Bronchial epithelial cell (primary cell): ENCODE results near the gene EMID1. TPM values are rescaled to one million over a fixed set of nuclear protein-coding genes. Genes with fewer than 3 reads are reported as not detected.

Experiments
- DNase-seq: peaks from one replicate; pipeline ENCODE4 v3.0.0-alpha.2; 2010; ENCODE audit warnings: low read depth
- FAIRE-seq: peaks from 2 replicates; lab custom pipeline; 2011; peaks lifted over from hg19 to GRCh38; lab: Jason Lieb, UNC
- H3K27me3 ChIP-seq: 2 replicates; pipeline ENCODE4 v1.5.1; 2011; ENCODE audit warnings: low read length; ENCODE audit not compliant: control insufficient read depth, insufficient read depth
- H3K36me3 ChIP-seq: 2 replicates; pipeline ENCODE4 v1.5.1; 2011; ENCODE audit warnings: low read length; ENCODE audit not compliant: control insufficient read depth, insufficient read depth
- H3K4me3 ChIP-seq: 2 replicates; pipeline ENCODE4 v1.5.1; 2011; ENCODE audit warnings: mild to moderate bottlenecking, low read depth, low read length, control low read depth
- total RNA-seq: library from RNA; depleted of rRNA; stranded (reverse); fragments of >200 nt; gene quantifications from 2 replicates; pipeline ENCODE4 v1.2.1, GENCODE V29; 2014
- TF ChIP-seq, protein P1 (sequence below): IDR thresholded peaks from 2 replicates; pipeline ENCODE4 v1.5.1; 2011; ENCODE audit warnings: mild to moderate bottlenecking, moderate library complexity, low read length, control low read depth, inconsistent platforms; ENCODE audit not compliant: insufficient read depth, severe bottlenecking

Gene EMID1
- total RNA-seq, 1 donor from 2014 or later: not detected

GRCh38 chr22:29284196-29284595 is 78.5 kb downstream of the EMID1 start:
- no peak for FAIRE-seq
- TF ChIP-seq, protein P1, sequence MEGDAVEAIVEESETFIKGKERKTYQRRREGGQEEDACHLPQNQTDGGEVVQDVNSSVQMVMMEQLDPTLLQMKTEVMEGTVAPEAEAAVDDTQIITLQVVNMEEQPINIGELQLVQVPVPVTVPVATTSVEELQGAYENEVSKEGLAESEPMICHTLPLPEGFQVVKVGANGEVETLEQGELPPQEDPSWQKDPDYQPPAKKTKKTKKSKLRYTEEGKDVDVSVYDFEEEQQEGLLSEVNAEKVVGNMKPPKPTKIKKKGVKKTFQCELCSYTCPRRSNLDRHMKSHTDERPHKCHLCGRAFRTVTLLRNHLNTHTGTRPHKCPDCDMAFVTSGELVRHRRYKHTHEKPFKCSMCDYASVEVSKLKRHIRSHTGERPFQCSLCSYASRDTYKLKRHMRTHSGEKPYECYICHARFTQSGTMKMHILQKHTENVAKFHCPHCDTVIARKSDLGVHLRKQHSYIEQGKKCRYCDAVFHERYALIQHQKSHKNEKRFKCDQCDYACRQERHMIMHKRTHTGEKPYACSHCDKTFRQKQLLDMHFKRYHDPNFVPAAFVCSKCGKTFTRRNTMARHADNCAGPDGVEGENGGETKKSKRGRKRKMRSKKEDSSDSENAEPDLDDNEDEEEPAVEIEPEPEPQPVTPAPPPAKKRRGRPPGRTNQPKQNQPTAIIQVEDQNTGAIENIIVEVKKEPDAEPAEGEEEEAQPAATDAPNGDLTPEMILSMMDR: no peak
- DNase-seq: no peak
- peaks cover 29% of the 10 kb centered on the region for H3K36me3 ChIP-seq
- H3K4me3 ChIP-seq: no peak overlapping the region
- H3K27me3 ChIP-seq: no peaks in the 10 kb centered on the region

DNA sequence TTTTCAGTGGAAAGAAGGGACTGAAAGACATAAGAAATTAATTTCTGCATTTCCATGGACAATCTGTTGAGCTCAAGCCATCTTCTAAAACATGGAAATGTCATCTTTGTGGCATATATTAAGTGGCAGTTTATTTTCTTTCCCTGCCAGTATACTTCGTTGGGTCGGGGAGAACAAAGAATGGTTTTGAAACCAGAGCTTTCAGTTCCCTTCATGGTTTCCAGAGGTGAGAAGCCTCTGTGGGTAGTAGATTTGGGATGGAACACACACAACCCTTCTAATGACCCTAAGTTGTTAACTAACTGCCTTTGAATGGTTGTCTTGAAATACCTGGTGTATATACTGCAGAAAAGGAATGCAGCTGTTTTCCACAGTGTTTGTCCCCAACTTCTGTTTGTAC is 83.1 kb downstream of the EMID1 start:
- Histone ChIP-seq H3K36me3 (peaks cover 31% of the 10 kb centered on the region), H3K27me3 (no peaks in the 10 kb centered on the region), H3K4me3 (no peak overlapping the region)
- no peak for DNase-seq
- TF ChIP-seq, protein P1: no peak
- FAIRE-seq: no peak

DNA sequence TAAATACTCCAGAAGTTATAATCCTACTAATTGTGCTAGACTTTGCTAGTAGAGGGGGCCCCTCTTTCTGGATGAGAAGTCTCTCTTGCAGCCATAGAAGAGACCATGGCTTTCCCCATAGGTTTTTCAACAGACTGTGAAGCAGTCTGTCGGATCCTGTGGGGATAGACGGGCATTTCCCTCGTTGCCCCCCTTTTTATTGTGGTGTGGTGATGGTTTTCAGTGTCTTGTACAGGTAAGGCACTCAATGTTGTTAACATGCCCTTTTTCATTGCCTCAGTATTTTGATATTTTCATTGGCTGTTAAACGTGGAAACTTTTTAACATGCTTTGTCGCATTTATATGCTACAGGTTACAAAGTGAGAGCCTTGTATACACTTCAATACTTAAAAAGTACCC is 84.4 kb downstream of the EMID1 start:
- Histone ChIP-seq H3K27me3 (no peaks in the 10 kb centered on the region), H3K36me3 (peaks cover 25% of the 10 kb centered on the region), H3K4me3 (no peak overlapping the region)
- FAIRE-seq: no peak
- TF ChIP-seq, protein P1: no peak
- DNase-seq: no peak

DNA sequence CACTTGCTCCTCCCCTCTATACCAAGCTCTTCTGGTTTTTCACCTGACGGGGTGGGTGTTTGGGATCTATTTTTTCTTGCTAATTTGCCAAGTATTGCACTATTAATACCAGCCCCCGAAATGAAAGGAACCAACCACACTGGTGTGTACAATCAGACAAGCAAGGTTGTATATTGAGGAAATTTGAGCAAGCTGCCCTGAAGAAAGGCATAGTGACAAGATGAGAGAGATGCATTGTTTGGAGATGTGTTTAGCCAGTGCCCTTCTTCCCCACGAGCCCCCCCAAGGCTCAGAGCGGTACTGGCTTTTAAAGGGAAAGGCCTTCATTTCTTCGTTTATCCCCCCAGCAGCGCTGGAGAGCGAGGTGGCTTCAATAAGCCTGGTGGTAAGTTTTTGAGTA is 85.5 kb downstream of the EMID1 start:
- Histone ChIP-seq H3K27me3 (no peaks in the 10 kb centered on the region), H3K4me3 (no peak overlapping the region), H3K36me3 (peaks cover 27% of the 10 kb centered on the region)
- DNase-seq: no peak
- TF ChIP-seq, protein P1: no peak
- FAIRE-seq: no peak

DNA sequence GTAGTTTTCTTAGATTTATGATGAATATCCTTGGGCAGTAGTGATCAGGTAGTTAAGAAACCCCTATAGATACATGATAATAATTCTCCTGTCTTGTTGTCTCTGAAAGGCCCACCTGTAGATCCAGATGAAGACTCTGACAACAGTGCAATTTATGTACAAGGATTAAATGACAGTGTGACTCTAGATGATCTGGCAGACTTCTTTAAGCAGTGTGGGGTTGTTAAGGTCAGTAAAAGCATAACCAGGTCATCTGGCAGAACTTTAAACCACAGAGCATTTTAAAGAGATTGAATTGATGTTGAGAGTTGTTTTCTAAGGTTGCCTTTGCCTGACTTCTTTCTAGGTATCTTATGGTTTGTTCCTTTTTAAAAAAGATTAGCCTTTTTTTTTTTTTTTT is 86.7 kb downstream of the EMID1 start:
- H3K4me3 ChIP-seq: no peak overlapping the region
- H3K36me3 ChIP-seq: peaks cover 28% of the 10 kb centered on the region
- H3K27me3 ChIP-seq: no peaks in the 10 kb centered on the region
- FAIRE-seq (no peak), DNase-seq (no peak)
- TF ChIP-seq, protein P1: no peak

- no peak for DNase-seq
- H3K36me3 ChIP-seq: peaks cover 26% of the 10 kb centered on the region
These were observed 92.9 kb downstream of the EMID1 start for GRCh38 chr22:29298641-29299040.

More at GRCh38 chr22:29298641-29299040, 92.9 kb downstream of the EMID1 start:
- TF ChIP-seq, protein P1: no peak
- no peak for FAIRE-seq
- H3K27me3 ChIP-seq: no peaks in the 10 kb centered on the region
- no peak overlapping the region for H3K4me3 ChIP-seq
